Neuronal stem cell (in vitro differentiated cells): ENCODE results near the gene ARHGAP28.
A peak's percentile ranks its signal among the peaks of the same experiment; 100 is the strongest.

Source experiments
- DNase-seq: peaks from one replicate; pipeline ENCODE4 v3.0.0-alpha.2; 2013; ENCODE audit warnings: low spot score
- H2AFZ ChIP-seq: one replicate; pipeline ENCODE4 v1.6.1; 2013; ENCODE audit warnings: mild to moderate bottlenecking, low read length, inconsistent platforms
- H2AK5ac ChIP-seq: 2 replicates; pipeline ENCODE4 v1.6.1; 2013; ENCODE audit warnings: low read depth, mild to moderate bottlenecking, inconsistent platforms, low read length, moderate library complexity, mixed read lengths
- H2BK120ac ChIP-seq: 2 replicates; pipeline ENCODE4 v1.6.1; 2013; ENCODE audit warnings: low read depth, mild to moderate bottlenecking, inconsistent platforms, low read length, moderate library complexity, mixed read lengths
- H2BK12ac ChIP-seq: one replicate; pipeline ENCODE4 v1.6.1; 2013; ENCODE audit warnings: low read length, inconsistent platforms
- H2BK15ac ChIP-seq: 2 replicates; pipeline ENCODE4 v1.6.1; 2013; ENCODE audit warnings: mild to moderate bottlenecking, low read length, inconsistent platforms, mixed read lengths
- H2BK5ac ChIP-seq: one replicate; pipeline ENCODE4 v1.6.1; 2013; ENCODE audit warnings: inconsistent platforms, mild to moderate bottlenecking, low read length, moderate library complexity
- H3K14ac ChIP-seq: one replicate; pipeline ENCODE4 v1.6.1; 2013; ENCODE audit warnings: low read length, inconsistent platforms
- H3K18ac ChIP-seq: 2 replicates; pipeline ENCODE4 v1.6.1; 2013; ENCODE audit warnings: low read length, inconsistent platforms
- H3K23ac ChIP-seq: 2 replicates; pipeline ENCODE4 v1.6.1; 2013; ENCODE audit warnings: low read depth, mild to moderate bottlenecking, mixed read lengths, low read length, inconsistent platforms; ENCODE audit not compliant: poor library complexity
- H3K27ac ChIP-seq: replicated peaks from 3 replicates; pipeline ENCODE4 v1.5.1; 2013; ENCODE audit warnings: low read length, inconsistent platforms
- H3K27me3 ChIP-seq, 3 experiments: 2 replicates each; pipeline ENCODE4 v1.6.1; 2013; ENCODE audit warnings: low read length in 3 of 3, mild to moderate bottlenecking in 2 of 3, inconsistent platforms in 1 of 3, low read depth in 1 of 3, mixed read lengths in 1 of 3, moderate library complexity in 1 of 3; ENCODE audit not compliant: control insufficient read depth in 3 of 3, insufficient read depth in 3 of 3
- H3K36me3 ChIP-seq, 2 donors: replicated peaks in 1 of 2; 2 replicates each; pipeline ENCODE4 v1.6.1; 2013; ENCODE audit warnings: low read length in 2 of 2; ENCODE audit not compliant: control insufficient read depth in 2 of 2, insufficient read depth in 2 of 2
- H3K4ac ChIP-seq: 2 replicates; pipeline ENCODE4 v1.6.1; 2013; ENCODE audit warnings: inconsistent platforms, mild to moderate bottlenecking, low read length, moderate library complexity
- H3K4me1 ChIP-seq, 2 donors: 1 replicate in 1 of 2; 2 replicates in 1 of 2; pipeline ENCODE4 v1.6.1; 2013; ENCODE audit warnings: low read length in 2 of 2, low read depth in 1 of 2; ENCODE audit not compliant: control insufficient read depth in 2 of 2, insufficient read depth in 1 of 2
- H3K4me2 ChIP-seq: one replicate; pipeline ENCODE4 v1.6.1; 2013; ENCODE audit warnings: mild to moderate bottlenecking, low read length, inconsistent platforms; ENCODE audit not compliant: insufficient read depth, poor library complexity, severe bottlenecking
- H3K4me3 ChIP-seq, 2 donors: 2 replicates each; pipeline ENCODE4 v1.5.1; 2013; ENCODE audit warnings: low read length in 2 of 2, mild to moderate bottlenecking in 2 of 2, inconsistent platforms in 1 of 2, moderate library complexity in 1 of 2
- H3K79me1 ChIP-seq: one replicate; pipeline ENCODE4 v1.6.1; 2013; ENCODE audit warnings: low read depth, mild to moderate bottlenecking, inconsistent platforms, low read length, moderate library complexity
- H3K9ac ChIP-seq: one replicate; pipeline ENCODE4 v1.6.1; 2013; ENCODE audit warnings: mild to moderate bottlenecking, low read depth, low read length, inconsistent platforms; ENCODE audit not compliant: poor library complexity
- H3K9me3 ChIP-seq, 2 donors: replicated peaks in 1 of 2; 2 replicates each; pipeline versions ENCODE3 to v1.6.1; 2013; ENCODE audit warnings: low read length in 2 of 2, mild to moderate bottlenecking in 2 of 2, inconsistent platforms in 1 of 2, low read depth in 1 of 2, mixed read lengths in 1 of 2, moderate library complexity in 1 of 2; ENCODE audit not compliant: control insufficient read depth in 2 of 2, insufficient read depth in 1 of 2
- H4K8ac ChIP-seq: one replicate; pipeline ENCODE4 v1.6.1; 2013; ENCODE audit warnings: low read depth, mild to moderate bottlenecking, inconsistent platforms, low read length, moderate library complexity
- H4K91ac ChIP-seq: one replicate; pipeline ENCODE4 v1.6.1; 2013; ENCODE audit warnings: low read length, low read depth, mild to moderate bottlenecking, inconsistent platforms; ENCODE audit not compliant: poor library complexity
- WGBS, 2 donors: extraction: QIAGEN DNeasy Blood & Tissue Kit; methylation state at CpG; one replicate each; pipeline ENCODE4 v1.1.7; 2013; ENCODE audit warnings: missing lambda C conversion rate in 2 of 2, mixed read lengths in 1 of 2; ENCODE audit not compliant: insufficient read length in 2 of 2, insufficient replicate concordance in 1 of 2; ENCODE audit errors: extremely low coverage in 2 of 2; 5-methylcytosine and 5-hydroxymethylcytosine counted together

ARHGAP28 gene

DNA sequence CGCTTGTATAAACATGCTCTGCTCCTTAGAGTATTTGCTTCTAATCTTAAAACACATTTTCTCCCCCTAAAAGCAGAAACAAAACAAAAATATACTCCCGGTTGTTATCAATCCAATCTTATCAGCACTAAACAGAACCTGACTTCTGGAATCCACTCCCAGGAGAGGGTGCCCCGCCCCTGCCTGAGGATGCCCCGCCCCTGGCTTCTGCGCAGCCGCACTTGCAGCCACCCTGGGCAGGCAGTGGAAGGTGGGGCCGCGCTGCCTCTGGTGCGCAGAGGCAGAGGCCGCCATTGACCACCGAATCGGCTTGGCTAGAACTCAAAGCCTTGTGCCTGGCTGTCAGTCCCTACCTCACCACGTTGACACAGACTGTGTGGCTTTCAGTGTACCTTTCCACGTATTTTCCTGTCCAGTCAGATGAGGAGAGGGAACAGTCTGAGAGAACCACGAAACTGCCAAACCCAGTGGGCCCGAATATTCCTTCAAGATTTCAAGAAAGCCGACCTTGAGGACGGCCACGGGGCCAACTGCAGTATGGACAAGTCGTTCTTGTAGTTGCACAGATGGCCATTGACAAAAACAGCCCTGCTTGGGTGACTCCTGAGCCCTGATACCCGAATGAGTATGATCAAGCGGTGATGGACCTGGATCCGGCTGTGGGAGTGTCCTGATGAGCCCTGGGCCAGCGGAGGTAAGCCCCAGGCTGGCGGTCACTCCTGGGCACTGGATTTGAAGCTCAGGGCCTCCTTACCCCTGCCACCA lies 46.2 kb upstream of the ARHGAP28 start:
- no peak overlapping the region for H3K9ac ChIP-seq
- peak overlapping the region; percentile 64 for H4K91ac ChIP-seq
- peak overlapping the region; percentile 57 for H4K8ac ChIP-seq
- H3K36me3 ChIP-seq: no peaks in the 10 kb centered on the region
- peak overlapping the region; percentile 64 for H2BK15ac ChIP-seq
- H3K4me3 ChIP-seq: peak overlapping the region in 1 of 2 donors; percentile 2
- no peak overlapping the region for H3K18ac ChIP-seq
- peak overlapping the region; percentile 14 for H2AK5ac ChIP-seq
- H3K4me1 ChIP-seq: no peaks in the 10 kb centered on the region
- H2BK12ac ChIP-seq: no peak overlapping the region
- no peak for DNase-seq
- no peak overlapping the region for H2AFZ ChIP-seq
- no peak overlapping the region for H3K4ac ChIP-seq
- H3K4me2 ChIP-seq: no peak overlapping the region
- H3K14ac ChIP-seq: no peak overlapping the region
- no peaks in the 10 kb centered on the region for H3K79me1 ChIP-seq
- H2BK5ac ChIP-seq: no peak overlapping the region
- no peaks in the 10 kb centered on the region for H3K27me3 ChIP-seq
- WGBS, 2 donors: no CpG with 5 or more reads among the region's 25 CpGs
- no peak overlapping the region for H2BK120ac ChIP-seq
- H3K23ac ChIP-seq: no peak overlapping the region
- H3K9me3 ChIP-seq: peaks cover 0 to 1% of the 10 kb centered on the region in 2 donors
- H3K27ac ChIP-seq: no peak overlapping the region

DNA sequence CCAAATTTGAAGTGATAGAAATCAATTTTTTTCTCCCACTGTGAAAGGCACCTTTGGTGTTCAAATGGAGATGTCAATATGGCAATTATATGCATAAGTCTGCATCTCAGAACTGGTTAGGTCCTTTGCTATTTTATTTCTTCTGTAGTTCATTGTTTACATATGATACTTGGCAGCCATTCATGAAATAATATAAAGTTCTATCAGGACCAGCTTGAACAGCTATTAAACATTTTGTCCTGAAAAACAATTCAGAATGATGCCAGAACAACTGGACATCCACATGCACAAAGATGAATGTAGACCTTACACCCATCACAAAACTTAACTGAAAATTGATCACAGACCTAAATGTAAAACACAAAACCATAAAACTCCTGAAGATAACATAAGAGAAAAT lies 41.8 kb upstream of the ARHGAP28 start:
- Histone ChIP-seq H2BK12ac (no peak overlapping the region), H3K4me1 (no peaks in the 10 kb centered on the region), H3K9me3 (peaks cover 0 to 1% of the 10 kb centered on the region in 2 donors), H3K27ac (no peak overlapping the region), H3K14ac (no peak overlapping the region), H2BK5ac (no peak overlapping the region), H3K4me3 (no peak overlapping the region), H3K79me1 (no peaks in the 10 kb centered on the region), H3K18ac (no peak overlapping the region), H4K91ac (no peak overlapping the region), H3K23ac (no peak overlapping the region), H3K4me2 (no peak overlapping the region), H4K8ac (no peak overlapping the region), H2AFZ (no peak overlapping the region), H3K4ac (no peak overlapping the region), H2BK120ac (no peak overlapping the region), H2AK5ac (no peak overlapping the region), H3K9ac (no peak overlapping the region), H3K27me3 (no peaks in the 10 kb centered on the region), H3K36me3 (no peaks in the 10 kb centered on the region), H2BK15ac (no peak overlapping the region)
- no peak for DNase-seq

DNA sequence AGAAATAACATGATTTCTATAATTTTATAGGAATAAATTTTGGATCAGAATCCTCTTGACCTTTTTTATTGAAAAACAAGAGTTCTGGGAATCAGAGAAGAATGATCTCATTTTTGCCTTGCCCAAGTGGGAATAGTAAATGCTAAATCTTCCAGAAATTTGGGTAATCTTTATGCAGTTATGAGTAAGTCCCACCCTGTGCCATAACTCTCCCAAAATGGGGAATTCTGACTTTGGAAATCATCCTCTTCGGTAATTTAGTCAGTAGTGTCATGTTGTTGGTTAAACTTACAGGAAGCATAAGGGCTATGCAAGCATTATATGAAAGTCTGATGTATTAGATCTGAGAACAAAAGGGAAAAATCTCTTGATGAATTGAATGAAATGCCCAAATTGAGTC lies 20.6 kb upstream of the ARHGAP28 start:
- H3K27me3 ChIP-seq: no peaks in the 10 kb centered on the region
- H3K18ac ChIP-seq: no peak overlapping the region
- no peaks in the 10 kb centered on the region for H3K9me3 ChIP-seq
- H4K91ac ChIP-seq: no peak overlapping the region
- H2BK5ac ChIP-seq: no peak overlapping the region
- no CpG with 5 or more reads among the region's 1 CpG for WGBS, 2 donors
- H4K8ac ChIP-seq: no peak overlapping the region
- H3K4me3 ChIP-seq: no peak overlapping the region
- H2BK12ac ChIP-seq: no peak overlapping the region
- H2BK120ac ChIP-seq: no peak overlapping the region
- no peak overlapping the region for H2AFZ ChIP-seq
- no peak overlapping the region for H2AK5ac ChIP-seq
- no peaks in the 10 kb centered on the region for H3K36me3 ChIP-seq
- DNase-seq: no peak
- H3K27ac ChIP-seq: no peak overlapping the region
- H3K4ac ChIP-seq: no peak overlapping the region
- no peak overlapping the region for H3K14ac ChIP-seq
- no peak overlapping the region for H3K9ac ChIP-seq
- no peak overlapping the region for H3K4me2 ChIP-seq
- H3K23ac ChIP-seq: no peak overlapping the region
- H3K4me1 ChIP-seq: no peaks in the 10 kb centered on the region
- no peaks in the 10 kb centered on the region for H3K79me1 ChIP-seq
- H2BK15ac ChIP-seq: no peak overlapping the region

DNA sequence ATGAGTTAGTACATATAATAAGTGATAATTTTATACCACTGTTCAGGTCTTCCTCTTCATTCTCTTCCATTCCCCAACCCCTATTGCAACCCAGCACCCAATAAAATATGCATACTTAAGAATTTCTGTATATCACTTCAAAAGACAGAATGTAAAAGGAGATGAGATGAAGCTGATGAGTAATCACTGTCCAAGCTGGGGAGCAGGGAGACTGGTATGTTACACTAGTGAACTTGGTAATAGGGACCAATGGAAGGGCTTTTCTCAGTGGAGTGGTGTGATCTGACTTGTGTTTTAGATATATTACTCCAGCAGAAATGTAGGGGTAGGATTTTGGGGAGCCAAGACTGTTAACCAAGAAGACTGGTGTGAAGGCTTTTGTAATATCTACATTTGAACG lies 18.0 kb upstream of the ARHGAP28 start:
- Histone ChIP-seq H3K23ac (no peak overlapping the region), H3K4me3 (no peak overlapping the region)

More for the DNA sequence above, 18.0 kb upstream of the ARHGAP28 start:
- Histone ChIP-seq H3K18ac (no peak overlapping the region), H2BK120ac (no peak overlapping the region), H3K36me3 (no peaks in the 10 kb centered on the region), H2BK12ac (no peak overlapping the region), H3K27me3 (no peaks in the 10 kb centered on the region), H3K79me1 (no peaks in the 10 kb centered on the region), H4K8ac (no peak overlapping the region), H2BK5ac (no peak overlapping the region), H3K4me1 (no peaks in the 10 kb centered on the region), H3K14ac (no peak overlapping the region), H4K91ac (no peak overlapping the region), H3K27ac (no peak overlapping the region), H3K4ac (no peak overlapping the region), H3K9ac (no peak overlapping the region), H2BK15ac (no peak overlapping the region), H3K9me3 (no peaks in the 10 kb centered on the region), H2AFZ (no peak overlapping the region), H2AK5ac (no peak overlapping the region), H3K4me2 (no peak overlapping the region)
- no peak for DNase-seq
- WGBS, 2 donors: no CpG with 5 or more reads among the region's 1 CpG
